Measurements from ENCODE around the gene TTC36.
"Not testable (repeated sequence)": the region's sequence is repeated elsewhere in the genome, so short reads cannot be mapped to it uniquely, and the experiment has no call there.

The TTC36 gene, protein sequence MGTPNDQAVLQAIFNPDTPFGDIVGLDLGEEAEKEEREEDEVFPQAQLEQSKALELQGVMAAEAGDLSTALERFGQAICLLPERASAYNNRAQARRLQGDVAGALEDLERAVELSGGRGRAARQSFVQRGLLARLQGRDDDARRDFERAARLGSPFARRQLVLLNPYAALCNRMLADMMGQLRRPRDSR

DNA sequence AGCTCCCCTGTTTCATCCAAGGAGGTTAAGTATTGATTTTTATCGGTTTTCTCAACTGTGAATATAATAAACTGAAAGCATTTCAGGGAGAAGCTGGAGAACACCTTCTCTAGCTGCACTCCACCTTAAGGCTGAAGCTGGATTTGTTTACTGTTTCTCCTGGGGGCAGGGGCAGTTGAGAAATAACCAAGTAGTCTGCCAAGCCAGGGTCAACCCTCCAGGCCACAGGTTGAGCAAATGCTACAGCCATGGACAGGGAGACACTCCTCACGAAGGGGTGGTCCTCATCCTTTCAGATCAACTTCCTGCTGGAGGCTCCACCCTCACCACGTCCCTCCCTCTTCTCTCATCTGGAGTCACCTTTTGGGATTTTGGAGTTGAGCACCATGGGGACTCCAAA, at the start of gene TTC36:
TTC36 (plus strand) TSS at position 366 of the 400 bp plus-strand sequence; CDS start at position 387, 21 bp downstream.
- no peak for DNase-seq (ENCODE audit: low read depth)

DNA sequence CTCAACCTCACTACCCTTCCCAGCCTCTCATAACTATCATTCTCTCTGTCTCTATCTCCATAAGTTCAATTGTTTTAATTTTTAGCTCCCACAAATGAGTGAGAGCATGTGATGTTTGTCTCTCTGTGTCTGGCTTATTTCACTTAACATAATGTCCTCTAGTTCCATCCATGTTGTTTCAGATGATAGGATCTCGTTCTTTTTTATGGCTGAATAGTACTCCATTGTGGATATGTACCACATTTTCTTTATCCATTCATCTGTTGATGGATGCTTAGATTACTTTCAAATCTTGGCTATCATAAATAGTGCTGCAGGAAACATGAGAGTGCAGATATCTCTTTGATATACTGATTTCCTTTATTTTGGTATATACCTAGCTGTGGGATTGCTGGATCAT, 46.0 kb upstream of the TTC36 start:
- not testable (repeated sequence) for DNase-seq (ENCODE audit: low read depth)

DNA sequence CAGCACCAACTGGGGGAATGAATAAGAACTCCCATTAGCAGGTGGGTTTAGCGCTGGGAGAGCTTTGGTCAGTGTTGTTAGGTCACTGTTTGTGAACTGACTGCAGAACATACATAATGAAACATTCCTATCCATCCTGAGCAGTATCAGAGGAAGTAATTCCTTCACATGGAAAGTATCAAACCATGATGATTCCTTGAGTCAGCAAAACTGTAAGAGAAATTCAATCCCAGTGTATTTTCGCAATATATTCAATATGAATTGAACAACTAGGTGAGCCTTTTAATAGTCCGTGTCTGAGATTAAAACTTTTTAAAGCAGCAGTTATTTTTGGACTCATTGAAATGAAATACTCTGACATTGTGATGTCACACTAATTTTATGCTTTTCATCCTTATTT, 42.9 kb upstream of the TTC36 start:
- DNase-seq (ENCODE audit: low read depth): no peak

DNA sequence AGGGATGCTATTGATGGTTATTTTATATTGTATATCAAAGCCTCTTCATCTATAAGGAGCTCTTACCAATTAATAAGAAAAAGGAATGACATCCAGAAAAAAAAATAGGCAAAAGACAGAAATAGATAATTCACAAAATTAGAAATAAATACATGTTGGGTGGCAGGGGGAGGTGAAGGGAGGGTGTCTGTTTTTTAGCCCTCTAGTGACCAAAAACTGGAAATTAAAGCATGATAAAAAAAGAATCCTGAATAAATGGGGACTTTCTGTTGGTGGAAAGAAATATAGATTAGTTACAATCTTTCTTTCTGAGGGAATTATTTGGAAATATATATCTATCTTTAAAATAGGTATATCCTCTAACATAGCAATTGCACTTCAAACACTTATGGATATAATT, 42.0 kb upstream of the TTC36 start:
- no peak for DNase-seq (ENCODE audit: low read depth)

DNA sequence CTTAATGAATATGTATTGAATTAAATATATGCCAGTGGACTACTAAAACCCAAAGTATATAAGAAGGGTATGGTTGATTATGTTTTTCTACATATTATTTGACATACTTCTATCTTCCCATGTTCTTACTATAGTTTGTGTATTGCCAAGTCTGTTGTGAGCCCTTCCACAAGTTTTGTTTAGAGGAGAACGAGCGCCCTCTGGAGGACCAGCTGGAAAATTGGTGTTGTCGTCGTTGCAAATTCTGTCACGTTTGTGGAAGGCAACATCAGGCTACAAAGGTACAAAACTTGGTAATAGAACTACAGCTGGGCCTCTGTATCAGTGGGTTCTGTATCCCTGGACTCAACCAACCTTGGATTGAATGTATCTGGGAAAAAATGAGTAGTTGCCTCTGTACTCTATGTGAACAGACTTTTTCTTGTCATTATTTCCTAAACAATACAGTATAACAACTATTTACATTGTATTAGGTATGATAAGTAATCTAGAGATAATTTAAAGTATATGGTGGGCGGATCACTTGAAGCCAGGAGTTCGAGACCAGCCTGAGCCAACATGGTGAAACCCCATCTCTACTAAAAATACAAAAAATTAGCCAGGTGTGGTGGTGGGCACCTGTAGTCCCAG, 38.7 kb upstream of the TTC36 start:
- peak; percentile 65 for DNase-seq (ENCODE audit: low read depth)

DNA sequence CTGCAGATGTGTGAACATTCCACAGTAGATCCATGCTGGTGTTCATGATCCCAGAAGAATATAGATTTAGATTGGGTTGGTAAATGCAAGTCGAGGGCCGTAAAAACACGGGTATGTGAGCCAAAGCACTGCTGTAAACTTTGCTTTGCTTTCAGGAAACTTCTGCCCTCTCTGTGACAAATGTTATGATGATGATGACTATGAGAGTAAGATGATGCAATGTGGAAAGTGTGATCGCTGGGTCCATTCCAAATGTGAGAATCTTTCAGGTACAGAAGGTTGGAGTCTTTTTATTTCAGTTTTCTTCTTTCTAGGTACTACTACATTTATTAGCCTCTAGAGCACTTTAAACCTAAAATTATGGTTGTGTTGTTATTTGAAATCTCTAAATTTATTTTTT, 36.2 kb upstream of the TTC36 start:
- no peak for DNase-seq (ENCODE audit: low read depth)

DNA sequence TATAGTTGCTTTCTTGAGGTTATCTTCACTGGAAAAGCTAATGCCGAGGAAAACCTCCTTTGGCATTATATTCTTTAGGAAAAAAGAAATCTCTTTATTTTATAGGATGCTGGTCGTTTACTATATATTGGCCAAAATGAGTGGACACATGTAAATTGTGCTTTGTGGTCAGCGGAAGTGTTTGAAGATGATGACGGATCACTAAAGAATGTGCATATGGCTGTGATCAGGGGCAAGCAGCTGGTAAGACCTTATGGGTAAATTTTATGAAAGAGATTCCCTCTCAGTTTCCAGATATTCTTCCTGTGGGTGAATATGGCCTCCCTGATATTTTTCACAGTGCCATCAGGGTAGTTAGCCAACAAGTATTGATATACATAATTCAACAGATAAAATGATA, 29.4 kb upstream of the TTC36 start:
- DNase-seq (ENCODE audit: low read depth): no peak

DNA sequence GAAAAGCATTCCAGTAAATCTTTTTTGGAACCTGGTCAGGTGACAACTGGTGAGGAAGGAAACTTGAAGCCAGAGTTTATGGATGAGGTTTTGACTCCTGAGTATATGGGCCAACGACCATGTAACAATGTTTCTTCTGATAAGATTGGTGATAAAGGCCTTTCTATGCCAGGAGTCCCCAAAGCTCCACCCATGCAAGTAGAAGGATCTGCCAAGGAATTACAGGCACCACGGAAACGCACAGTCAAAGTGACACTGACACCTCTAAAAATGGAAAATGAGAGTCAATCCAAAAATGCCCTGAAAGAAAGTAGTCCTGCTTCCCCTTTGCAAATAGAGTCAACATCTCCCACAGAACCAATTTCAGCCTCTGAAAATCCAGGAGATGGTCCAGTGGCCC, 24.1 kb upstream of the TTC36 start:
- no peak for DNase-seq (ENCODE audit: low read depth)

DNA sequence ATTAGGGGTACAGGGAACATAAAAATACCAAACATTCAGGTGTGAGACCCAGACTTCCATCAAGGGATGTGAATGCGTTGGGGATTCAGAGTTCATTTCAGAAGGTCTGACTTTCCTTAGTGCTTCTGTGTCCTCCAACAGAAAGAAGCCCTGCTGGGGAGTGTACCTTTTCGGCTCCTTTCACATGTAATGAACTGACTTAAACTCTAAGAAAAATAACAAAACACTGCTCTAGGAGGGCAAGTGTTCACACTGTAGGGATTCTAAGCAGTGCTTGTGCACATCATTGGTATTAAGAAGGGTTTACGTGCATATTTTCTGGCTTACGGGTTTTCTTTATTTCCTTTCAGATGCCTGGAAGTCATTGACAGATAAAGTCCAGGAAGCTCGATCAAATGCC, 15.7 kb upstream of the TTC36 start:
- DNase-seq (ENCODE audit: low read depth): no peak

DNA sequence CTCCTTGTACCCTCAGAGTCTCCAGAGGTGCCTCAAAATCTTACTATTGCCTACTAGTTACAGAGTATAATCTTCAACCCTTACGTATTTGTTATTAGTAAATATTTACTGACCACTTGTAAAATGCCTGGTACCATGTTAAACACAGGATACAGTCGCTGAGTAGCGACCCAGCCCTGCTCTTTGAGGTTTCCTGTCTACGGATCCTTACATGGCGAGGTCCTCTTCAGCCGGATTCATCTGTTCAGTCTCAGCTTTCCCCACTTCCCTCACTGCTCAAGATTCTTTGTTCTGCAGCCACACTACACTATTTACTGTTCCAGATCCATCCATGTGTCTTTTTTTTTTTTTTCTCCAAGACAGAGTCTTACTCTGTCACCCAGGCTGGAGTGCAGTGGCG, 13.2 kb upstream of the TTC36 start:
- no peak for DNase-seq (ENCODE audit: low read depth)

DNA sequence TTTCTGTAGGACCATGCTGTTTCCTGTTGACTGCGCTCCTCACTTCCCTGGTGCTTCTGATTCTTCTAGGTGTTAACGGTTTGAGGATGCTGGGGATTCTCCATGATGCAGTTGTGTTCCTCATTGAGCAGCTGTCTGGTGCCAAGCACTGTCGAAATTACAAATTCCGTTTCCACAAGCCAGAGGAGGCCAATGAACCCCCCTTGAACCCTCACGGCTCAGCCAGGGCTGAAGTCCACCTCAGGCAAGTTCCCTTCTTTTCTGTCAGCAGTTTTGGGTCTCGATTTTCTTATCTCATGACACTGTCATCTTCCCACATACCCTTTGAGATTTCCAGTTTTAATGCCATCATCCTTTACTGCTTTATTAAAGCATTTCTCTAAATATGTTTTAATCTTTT, 7.7 kb upstream of the TTC36 start:
- DNase-seq (ENCODE audit: low read depth): no peak

DNA sequence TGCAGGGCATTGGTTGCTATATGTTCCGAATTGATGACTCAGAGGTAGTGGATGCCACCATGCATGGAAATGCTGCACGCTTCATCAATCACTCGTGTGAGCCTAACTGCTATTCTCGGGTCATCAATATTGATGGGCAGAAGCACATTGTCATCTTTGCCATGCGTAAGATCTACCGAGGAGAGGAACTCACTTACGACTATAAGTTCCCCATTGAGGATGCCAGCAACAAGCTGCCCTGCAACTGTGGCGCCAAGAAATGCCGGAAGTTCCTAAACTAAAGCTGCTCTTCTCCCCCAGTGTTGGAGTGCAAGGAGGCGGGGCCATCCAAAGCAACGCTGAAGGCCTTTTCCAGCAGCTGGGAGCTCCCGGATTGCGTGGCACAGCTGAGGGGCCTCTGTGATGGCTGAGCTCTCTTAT, 5.4 kb upstream of the TTC36 start:
- no peak for DNase-seq (ENCODE audit: low read depth)

DNA sequence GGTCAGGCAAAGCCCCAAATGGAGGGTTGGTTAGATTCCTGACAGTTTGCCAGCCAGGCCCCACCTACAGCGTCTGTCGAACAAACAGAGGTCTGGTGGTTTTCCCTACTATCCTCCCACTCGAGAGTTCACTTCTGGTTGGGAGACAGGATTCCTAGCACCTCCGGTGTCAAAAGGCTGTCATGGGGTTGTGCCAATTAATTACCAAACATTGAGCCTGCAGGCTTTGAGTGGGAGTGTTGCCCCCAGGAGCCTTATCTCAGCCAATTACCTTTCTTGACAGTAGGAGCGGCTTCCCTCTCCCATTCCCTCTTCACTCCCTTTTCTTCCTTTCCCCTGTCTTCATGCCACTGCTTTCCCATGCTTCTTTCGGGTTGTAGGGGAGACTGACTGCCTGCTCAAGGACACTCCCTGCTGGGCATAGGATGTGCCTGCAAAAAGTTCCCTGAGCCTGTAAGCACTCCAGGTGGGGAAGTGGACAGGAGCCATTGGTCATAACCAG, 4.7 kb upstream of the TTC36 start:
- no peak for DNase-seq (ENCODE audit: low read depth)

DNA sequence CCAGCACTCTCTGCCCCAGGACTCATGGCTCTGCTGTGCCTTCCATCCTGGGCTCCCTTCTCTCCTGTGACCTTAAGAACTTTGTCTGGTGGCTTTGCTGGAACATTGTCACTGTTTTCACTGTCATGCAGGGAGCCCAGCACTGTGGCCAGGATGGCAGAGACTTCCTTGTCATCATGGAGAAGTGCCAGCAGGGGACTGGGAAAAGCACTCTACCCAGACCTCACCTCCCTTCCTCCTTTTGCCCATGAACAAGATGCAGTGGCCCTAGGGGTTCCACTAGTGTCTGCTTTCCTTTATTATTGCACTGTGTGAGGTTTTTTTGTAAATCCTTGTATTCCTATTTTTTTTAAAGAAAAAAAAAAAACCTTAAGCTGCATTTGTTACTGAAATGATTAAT, 2.9 kb upstream of the TTC36 start:
- DNase-seq (ENCODE audit: low read depth): no peak

DNA sequence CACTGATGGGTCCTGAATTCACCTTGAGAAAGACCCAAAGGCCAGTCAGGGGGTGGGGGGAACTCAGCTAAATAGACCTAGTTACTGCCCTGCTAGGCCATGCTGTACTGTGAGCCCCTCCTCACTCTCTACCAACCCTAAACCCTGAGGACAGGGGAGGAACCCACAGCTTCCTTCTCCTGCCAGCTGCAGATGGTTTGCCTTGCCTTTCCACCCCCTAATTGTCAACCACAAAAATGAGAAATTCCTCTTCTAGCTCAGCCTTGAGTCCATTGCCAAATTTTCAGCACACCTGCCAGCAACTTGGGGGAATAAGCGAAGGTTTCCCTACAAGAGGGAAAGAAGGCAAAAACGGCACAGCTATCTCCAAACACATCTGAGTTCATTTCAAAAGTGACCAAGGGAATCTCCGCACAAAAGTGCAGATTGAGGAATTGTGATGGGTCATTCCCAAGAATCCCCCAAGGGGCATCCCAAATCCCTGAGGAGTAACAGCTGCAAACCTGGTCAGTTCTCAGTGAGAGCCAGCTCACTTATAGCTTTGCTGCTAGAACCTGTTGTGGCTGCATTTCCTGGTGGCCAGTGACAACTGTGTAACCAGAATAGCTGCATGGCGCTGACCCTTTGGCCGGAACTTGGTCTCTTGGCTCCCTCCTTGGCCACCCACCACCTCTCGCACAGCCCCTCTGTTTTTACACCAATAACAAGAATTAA, 2.4 kb upstream of the TTC36 start:
- DNase-seq (ENCODE audit: low read depth): no peak

DNA sequence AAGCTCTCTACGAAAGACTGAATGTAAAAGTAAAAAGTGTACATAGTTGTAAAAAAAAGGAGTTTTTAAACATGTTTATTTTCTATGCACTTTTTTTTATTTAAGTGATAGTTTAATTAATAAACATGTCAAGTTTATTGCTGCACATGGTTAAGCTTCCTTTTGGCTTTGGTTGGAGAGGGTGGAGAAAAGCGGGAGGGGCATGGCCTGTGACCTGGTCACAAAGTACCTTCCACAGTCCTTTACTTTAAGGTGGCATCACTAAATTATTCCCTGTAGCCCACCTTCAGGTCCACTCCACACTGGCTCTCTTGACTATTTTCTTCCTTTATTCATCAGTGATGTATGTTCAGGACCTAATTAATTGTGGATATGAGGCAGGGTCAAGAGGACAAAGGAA, 586 bp upstream of the TTC36 start:
- no peak for DNase-seq (ENCODE audit: low read depth)

DNA sequence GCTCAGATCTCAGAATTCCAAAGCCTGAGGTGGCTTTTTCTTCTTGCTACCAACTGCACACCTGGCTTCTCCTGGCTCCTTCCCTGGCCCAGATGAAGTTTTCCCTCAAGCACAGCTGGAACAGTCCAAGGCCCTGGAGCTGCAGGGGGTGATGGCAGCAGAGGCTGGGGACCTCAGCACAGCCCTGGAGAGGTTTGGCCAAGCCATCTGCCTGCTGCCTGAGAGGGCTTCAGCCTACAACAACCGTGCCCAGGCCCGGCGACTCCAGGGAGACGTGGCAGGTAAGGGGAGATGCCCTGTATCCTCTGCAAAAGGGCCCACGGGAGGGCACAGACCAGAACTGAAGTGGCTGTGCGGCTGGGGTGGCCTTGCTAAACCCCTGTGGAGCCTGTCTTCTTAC, 1.2 kb downstream of the TTC36 start:
- DNase-seq (ENCODE audit: low read depth): no peak

DNA sequence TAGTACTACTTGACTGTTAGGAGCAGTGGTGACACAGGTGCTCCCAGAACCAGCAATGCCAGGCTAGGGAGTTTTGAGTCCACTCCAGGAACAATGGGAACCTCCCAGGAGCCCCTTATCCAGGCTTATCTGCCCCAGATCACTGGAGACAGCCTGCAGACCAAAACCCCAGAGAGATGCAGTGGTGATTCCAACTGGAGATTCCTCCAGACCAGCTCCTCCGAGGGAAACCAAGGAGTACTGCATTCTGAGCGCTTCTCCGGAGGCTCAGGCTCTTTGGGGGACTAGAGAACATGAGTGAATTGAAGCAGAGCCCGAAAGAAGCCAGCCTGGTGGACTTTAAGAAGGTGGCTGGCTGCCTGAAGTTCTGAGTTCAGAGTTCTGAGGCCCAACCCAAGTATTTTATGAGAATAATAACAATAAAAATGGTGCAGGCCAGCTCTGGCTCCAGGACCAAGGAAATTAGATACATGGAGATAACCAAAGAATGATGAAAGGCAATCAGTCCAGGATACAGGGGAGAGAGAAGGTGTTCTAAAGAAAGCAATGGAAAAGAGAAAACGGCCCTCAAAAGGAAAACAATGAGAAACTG, 2.4 kb downstream of the TTC36 start:
- DNase-seq (ENCODE audit: low read depth): no peak

DNA sequence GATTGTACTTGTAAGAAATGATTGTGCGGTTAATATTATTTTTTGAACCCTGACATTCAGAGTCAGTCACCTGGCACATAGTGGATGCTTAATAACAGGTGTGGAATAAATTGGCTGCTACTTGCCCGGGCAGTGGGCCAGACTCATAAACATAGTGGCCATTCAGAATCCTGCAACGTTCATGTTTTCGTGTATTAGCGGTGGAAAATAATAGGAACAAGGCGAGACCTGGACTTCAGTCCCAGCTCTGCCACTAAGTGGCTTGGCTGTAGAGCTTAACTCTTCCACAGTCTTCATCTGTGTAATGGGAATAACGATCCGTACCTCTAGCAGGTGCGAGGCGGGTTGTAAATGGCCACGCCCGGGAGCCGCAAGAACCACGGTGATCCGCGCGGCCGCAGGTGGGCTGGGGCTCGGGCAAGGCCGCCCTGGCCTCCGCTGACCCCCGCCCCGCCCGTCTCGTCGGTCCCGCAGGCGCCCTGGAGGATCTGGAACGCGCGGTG, 3.0 kb downstream of the TTC36 start:
- peak; percentile 3 for DNase-seq (ENCODE audit: low read depth)

DNA sequence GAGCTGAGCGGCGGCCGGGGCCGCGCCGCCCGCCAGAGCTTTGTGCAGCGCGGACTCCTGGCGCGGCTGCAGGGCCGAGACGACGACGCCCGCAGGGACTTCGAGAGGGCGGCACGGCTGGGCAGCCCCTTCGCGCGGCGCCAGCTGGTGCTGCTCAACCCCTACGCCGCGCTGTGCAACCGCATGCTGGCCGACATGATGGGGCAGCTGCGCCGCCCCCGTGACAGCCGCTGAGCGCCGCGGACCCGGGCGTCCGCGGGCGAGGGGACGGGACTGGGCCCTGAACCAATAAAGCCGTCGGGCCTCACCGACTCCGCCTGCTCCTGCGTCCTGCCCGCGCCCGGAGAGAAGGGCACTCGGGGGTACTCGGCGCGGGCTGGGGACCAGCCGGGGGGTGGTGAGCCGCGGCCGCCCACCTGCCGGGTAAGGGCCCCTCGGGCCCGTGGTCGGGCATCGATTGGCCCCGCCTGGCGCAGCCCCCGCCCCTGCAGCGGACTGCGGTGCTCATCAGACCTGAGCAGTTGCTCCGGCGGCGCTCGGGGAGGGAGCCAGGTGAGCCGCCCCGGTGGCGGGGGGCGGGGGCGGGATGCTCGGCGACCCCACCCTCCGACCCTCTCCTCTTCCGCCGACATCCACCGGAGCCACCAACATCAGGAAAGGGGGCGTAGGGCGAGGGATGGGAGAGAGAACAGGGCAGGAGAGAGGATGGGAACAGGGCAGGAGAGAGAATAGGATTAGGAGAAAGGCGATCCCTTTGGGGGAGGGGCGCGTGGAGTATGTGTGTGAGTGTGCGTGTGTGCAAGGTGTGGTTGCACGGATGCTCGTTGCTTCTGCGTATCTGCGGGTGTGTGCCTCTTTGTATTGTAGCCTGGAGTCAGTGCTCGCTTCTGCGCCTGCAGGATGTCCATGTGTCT, 3.7 kb downstream of the TTC36 start, which contains the start of gene TMEM25:
TMEM25 (plus strand) TSS at position 510 of the 914 bp plus-strand sequence. CDS start 610 bp downstream, outside the sequence.
- DNase-seq (ENCODE audit: low read depth): peak; percentile 72

DNA sequence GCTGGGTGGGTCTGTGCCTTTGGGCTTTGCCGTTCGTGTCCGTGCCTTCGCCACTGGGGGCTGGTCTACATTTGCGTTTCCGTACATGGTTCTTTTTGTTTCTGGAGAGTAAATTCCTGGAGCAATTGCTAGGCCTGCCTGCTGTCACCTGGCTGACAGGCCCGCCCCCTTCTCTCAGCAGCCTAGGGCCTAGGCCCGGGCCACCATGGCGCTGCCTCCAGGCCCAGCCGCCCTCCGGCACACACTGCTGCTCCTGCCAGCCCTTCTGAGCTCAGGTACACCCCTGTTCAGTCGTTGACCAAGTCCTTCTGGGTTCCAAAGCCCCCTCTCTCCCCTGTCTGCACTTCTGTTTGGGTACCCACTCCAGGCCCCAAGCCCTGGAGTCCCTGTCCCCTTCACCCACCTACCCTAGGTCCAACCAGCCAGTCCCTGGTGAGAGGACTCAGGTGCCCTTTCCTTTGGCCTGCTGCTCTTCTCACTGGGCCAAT, 4.4 kb downstream of the TTC36 start:
- no peak for DNase-seq (ENCODE audit: low read depth)
